Measurements from ENCODE around the gene IGFL4.
A peak's percentile ranks its signal among the peaks of the same experiment; 100 is the strongest.
"Not testable (repeated sequence)": the region's sequence is repeated elsewhere in the genome, so short reads cannot be mapped to it uniquely, and the experiment has no call there.

IGFL4 gene

GRCh38 chr19:46040952-46041500 lies at the start of gene IGFL4:
Gene IGFL4 (minus strand): TSS chr19:46041002. CDS start chr19:46040962, 40 bp downstream.
- Histone ChIP-seq H3K9ac (ENCODE audit: low read depth, low read length) (no peak within 1 kb of the TSS), H3K36me3 (ENCODE audit: insufficient read depth, low read length) (no peaks in the 10 kb centered on the region), H3K9me3 (ENCODE audit: control insufficient read depth, insufficient read depth, low read length) (peaks cover 4% of the 10 kb centered on the region; the same call in 1 of the 2 replicates), H3K4me1 (ENCODE audit: insufficient read depth, low read length) (no peaks in the 10 kb centered on the region)

GRCh38 chr19:46090444-46090843 lies 49.6 kb upstream of the IGFL4 start:
- Histone ChIP-seq H3K9me3 (ENCODE audit: control insufficient read depth, insufficient read depth, low read length) (no peaks in the 10 kb centered on the region), H3K36me3 (ENCODE audit: insufficient read depth, low read length) (no peaks in the 10 kb centered on the region), H3K9ac (ENCODE audit: low read depth, low read length) (no peak overlapping the region), H3K4me1 (ENCODE audit: insufficient read depth, low read length) (no peaks in the 10 kb centered on the region)

GRCh38 chr19:46089432-46089831 lies 48.6 kb upstream of the IGFL4 start:
- H3K4me1 ChIP-seq (ENCODE audit: insufficient read depth, low read length), result no peaks in the 10 kb centered on the region
- no peaks in the 10 kb centered on the region for H3K36me3 ChIP-seq (ENCODE audit: insufficient read depth, low read length)
- no peak overlapping the region for H3K9ac ChIP-seq (ENCODE audit: low read depth, low read length)
- H3K9me3 ChIP-seq (ENCODE audit: control insufficient read depth, insufficient read depth, low read length), result no peaks in the 10 kb centered on the region

- no peaks in the 10 kb centered on the region for H3K9me3 ChIP-seq (ENCODE audit: control insufficient read depth, insufficient read depth, low read length)
- no peak overlapping the region for H3K9ac ChIP-seq (ENCODE audit: low read depth, low read length)
Measured at GRCh38 chr19:46088101-46088500, 47.3 kb upstream of the IGFL4 start.

GRCh38 chr19:46085888-46086287 lies 45.1 kb upstream of the IGFL4 start:
- H3K4me1 ChIP-seq (ENCODE audit: insufficient read depth, low read length), result peaks cover 6% of the 10 kb centered on the region; the same call in 1 of the 2 replicates
- no peak overlapping the region for H3K9ac ChIP-seq (ENCODE audit: low read depth, low read length)
- H3K9me3 ChIP-seq (ENCODE audit: control insufficient read depth, insufficient read depth, low read length), result no peaks in the 10 kb centered on the region
- no peaks in the 10 kb centered on the region for H3K36me3 ChIP-seq (ENCODE audit: insufficient read depth, low read length)

More at GRCh38 chr19:46088101-46088500, 47.3 kb upstream of the IGFL4 start:
- Histone ChIP-seq H3K4me1 (ENCODE audit: insufficient read depth, low read length) (no peaks in the 10 kb centered on the region), H3K36me3 (ENCODE audit: insufficient read depth, low read length) (no peaks in the 10 kb centered on the region)

GRCh38 chr19:46082728-46083050 lies 41.9 kb upstream of the IGFL4 start:
- peaks cover 6% of the 10 kb centered on the region; the same call in 1 of the 2 replicates for H3K4me1 ChIP-seq (ENCODE audit: insufficient read depth, low read length)
- H3K36me3 ChIP-seq (ENCODE audit: insufficient read depth, low read length), result no peaks in the 10 kb centered on the region
- H3K9me3 ChIP-seq (ENCODE audit: control insufficient read depth, insufficient read depth, low read length), result no peaks in the 10 kb centered on the region
- H3K9ac ChIP-seq (ENCODE audit: low read depth, low read length), result no peak overlapping the region

- H3K9me3 ChIP-seq (ENCODE audit: control insufficient read depth, insufficient read depth, low read length), result no peaks in the 10 kb centered on the region
- H3K4me1 ChIP-seq (ENCODE audit: insufficient read depth, low read length), result peaks cover 6% of the 10 kb centered on the region; the same call in 1 of the 2 replicates
- no peak overlapping the region for H3K9ac ChIP-seq (ENCODE audit: low read depth, low read length)
- H3K36me3 ChIP-seq (ENCODE audit: insufficient read depth, low read length), result no peaks in the 10 kb centered on the region
Measured at GRCh38 chr19:46081928-46082727, 41.3 kb upstream of the IGFL4 start.

GRCh38 chr19:46080561-46080960 lies 39.8 kb upstream of the IGFL4 start:
- H3K36me3 ChIP-seq (ENCODE audit: insufficient read depth, low read length), result no peaks in the 10 kb centered on the region
- no peaks in the 10 kb centered on the region for H3K9me3 ChIP-seq (ENCODE audit: control insufficient read depth, insufficient read depth, low read length)

GRCh38 chr19:46079576-46079975 lies 38.8 kb upstream of the IGFL4 start:
- no peaks in the 10 kb centered on the region for H3K36me3 ChIP-seq (ENCODE audit: insufficient read depth, low read length)
- H3K4me1 ChIP-seq (ENCODE audit: insufficient read depth, low read length), result peaks cover 6% of the 10 kb centered on the region; the same call in 1 of the 2 replicates
- no peak overlapping the region for H3K9ac ChIP-seq (ENCODE audit: low read depth, low read length)
- H3K9me3 ChIP-seq (ENCODE audit: control insufficient read depth, insufficient read depth, low read length), result no peaks in the 10 kb centered on the region

More at GRCh38 chr19:46080561-46080960, 39.8 kb upstream of the IGFL4 start:
- Histone ChIP-seq H3K9ac (ENCODE audit: low read depth, low read length) (no peak overlapping the region), H3K4me1 (ENCODE audit: insufficient read depth, low read length) (peaks cover 6% of the 10 kb centered on the region; the same call in 1 of the 2 replicates)

GRCh38 chr19:46078573-46079332 lies 38.0 kb upstream of the IGFL4 start:
- not testable (repeated sequence) for H3K36me3 ChIP-seq (ENCODE audit: insufficient read depth, low read length); H3K9ac ChIP-seq (ENCODE audit: low read depth, low read length); H3K4me1 ChIP-seq (ENCODE audit: insufficient read depth, low read length); H3K9me3 ChIP-seq (ENCODE audit: control insufficient read depth, insufficient read depth, low read length)

GRCh38 chr19:46077815-46078167 lies 37.0 kb upstream of the IGFL4 start:
- H3K36me3 ChIP-seq (ENCODE audit: insufficient read depth, low read length), result no peaks in the 10 kb centered on the region
- peaks cover 6% of the 10 kb centered on the region; the same call in 1 of the 2 replicates for H3K4me1 ChIP-seq (ENCODE audit: insufficient read depth, low read length)
- H3K9ac ChIP-seq (ENCODE audit: low read depth, low read length), result no peak overlapping the region
- no peaks in the 10 kb centered on the region for H3K9me3 ChIP-seq (ENCODE audit: control insufficient read depth, insufficient read depth, low read length)

- Histone ChIP-seq H3K9me3 (ENCODE audit: control insufficient read depth, insufficient read depth, low read length) (no peaks in the 10 kb centered on the region), H3K4me1 (ENCODE audit: insufficient read depth, low read length) (no peaks in the 10 kb centered on the region), H3K36me3 (ENCODE audit: insufficient read depth, low read length) (no peaks in the 10 kb centered on the region), H3K9ac (ENCODE audit: low read depth, low read length) (peak overlapping the region; percentile 56)
Measured at GRCh38 chr19:46076951-46077814, 36.4 kb upstream of the IGFL4 start.

GRCh38 chr19:46076031-46076880 lies 35.5 kb upstream of the IGFL4 start:
- H3K9me3 ChIP-seq (ENCODE audit: control insufficient read depth, insufficient read depth, low read length), result no peaks in the 10 kb centered on the region
- H3K36me3 ChIP-seq (ENCODE audit: insufficient read depth, low read length), result no peaks in the 10 kb centered on the region
- H3K4me1 ChIP-seq (ENCODE audit: insufficient read depth, low read length), result no peaks in the 10 kb centered on the region
- H3K9ac ChIP-seq (ENCODE audit: low read depth, low read length), result peak overlapping the region; percentile 56; the same call in 1 of the 2 replicates
